ENCODE measurements around the gene ARHGEF28.

The ARHGEF28 gene

DNA sequence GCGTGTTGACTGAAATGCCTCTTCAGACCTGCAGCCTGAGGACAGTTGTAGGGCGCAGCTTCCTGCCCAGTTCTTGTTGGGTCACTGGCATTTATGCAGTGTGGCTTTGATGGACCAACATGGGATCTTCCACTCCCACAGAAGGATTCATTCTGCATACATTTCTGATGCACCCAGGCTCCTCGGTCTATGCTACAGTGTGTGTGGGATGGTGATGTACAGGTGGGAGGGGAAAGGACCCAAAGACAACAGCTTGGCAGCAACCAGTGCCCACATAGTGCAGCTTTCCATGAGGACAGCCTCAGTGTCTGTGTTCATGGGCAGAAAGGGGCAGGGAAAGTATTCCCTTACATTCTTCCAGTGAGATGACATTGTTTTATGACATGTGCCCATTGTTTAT lies 237.9 kb downstream of the ARHGEF28 start:
- Mint-ChIP-seq H3K4me3 (no peak overlapping the region), H3K9me3 (no peaks in the 10 kb centered on the region), H3K27ac (no peak overlapping the region), H3K36me3 (no peaks in the 10 kb centered on the region), H3K4me1 (peaks cover 2% of the 10 kb centered on the region), H3K27me3 (peaks cover 6% of the 10 kb centered on the region)
- ATAC-seq (ENCODE audit: low read depth) (no peak), DNase-seq (ENCODE audit: low spot score in 2 of 2) (no peak)

DNA sequence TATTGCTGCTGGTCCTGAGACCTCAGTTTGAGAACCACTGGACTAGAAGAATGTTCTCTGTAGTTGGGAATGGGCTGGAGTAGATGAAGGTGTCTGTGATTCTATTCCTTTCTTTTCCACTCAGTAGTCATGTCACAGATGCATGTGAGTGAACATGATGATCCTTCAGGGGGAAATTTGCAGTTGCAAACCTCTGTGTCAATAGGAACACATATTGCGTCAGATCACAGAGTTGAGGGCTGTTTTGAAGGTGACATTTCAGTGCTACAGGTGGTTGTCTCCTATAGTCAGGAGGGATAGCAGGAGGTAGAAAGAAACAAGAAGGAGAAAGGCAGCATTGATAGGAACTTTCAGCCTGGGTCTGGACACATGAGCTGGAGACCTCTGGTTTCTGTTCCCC lies 239.3 kb downstream of the ARHGEF28 start:
- H3K9me3 Mint-ChIP-seq: no peaks in the 10 kb centered on the region

DNA sequence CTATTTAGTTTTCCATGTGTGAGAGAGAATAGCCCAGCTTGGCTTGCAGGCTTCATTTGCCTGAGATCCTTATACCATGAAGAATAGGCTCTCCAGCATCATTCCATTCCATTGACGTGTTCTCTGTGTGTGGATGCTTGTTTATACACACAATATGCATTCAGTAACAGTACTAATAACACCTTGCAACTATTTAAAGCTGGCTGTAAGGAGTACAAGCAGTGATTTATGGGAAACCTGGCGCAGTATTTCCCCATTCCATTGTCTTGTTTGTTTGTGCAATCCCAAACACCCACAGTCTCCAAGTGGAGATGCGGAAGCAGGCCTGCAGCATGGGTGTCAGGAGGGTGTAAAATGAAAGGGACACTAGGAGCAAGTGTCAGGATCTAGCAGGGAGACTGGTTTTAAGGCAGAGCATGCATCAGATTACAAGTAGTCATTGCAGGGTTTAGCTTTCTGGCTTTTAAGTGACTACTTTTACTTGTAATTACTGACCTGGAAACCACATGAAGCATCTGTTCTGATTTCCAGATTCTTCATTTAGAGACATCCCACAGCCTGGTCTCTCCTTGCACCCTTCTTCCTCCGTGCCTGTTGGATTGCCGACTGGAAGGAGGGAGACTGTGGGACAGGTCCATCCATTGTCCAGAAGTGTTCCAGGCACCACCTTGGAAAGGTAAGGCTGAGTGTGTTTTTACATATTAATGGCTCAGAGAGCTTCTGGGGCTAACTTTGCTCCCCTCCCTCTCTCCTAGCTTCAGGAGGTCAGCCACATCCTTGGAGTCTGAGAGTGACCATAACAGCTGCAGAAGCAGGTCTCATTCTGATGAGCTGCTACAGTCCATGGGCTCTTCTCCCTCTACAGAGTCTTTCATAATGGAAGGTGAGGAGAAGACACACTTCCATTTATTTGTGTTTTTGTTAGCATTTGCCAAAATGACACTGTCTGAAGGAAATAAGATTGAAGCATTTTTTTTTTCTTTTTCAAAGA lies 241.6 kb downstream of the ARHGEF28 start:
- Mint-ChIP-seq H3K4me3 (no peak overlapping the region), H3K4me1 (no peaks in the 10 kb centered on the region)

More for the DNA sequence above, 239.3 kb downstream of the ARHGEF28 start:
- peaks cover 2% of the 10 kb centered on the region for H3K4me1 Mint-ChIP-seq
- peaks cover 6% of the 10 kb centered on the region for H3K27me3 Mint-ChIP-seq
- DNase-seq (ENCODE audit: low spot score in 2 of 2) (no peak), ATAC-seq (ENCODE audit: low read depth) (no peak)
- no peaks in the 10 kb centered on the region for H3K36me3 Mint-ChIP-seq
- H3K27ac Mint-ChIP-seq: no peak overlapping the region
- H3K4me3 Mint-ChIP-seq: no peak overlapping the region

DNA sequence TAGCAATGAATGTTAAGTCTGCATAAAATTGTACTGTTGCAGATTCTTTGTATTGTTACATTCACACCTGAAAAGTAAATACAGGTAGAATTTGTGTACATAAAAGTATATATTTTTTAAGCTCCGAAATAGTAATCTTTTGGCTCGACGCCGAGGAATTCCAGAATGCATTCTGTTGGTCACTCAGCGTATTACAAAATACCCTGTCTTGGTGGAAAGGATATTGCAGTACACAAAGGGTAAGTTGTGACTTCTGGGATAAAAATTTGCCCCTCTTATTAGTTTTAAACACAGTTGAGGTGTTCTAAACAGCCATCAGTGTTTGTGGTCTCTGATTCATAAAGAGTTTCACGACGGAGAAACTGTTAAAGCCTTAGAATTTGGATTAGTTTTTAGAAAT lies 257.6 kb downstream of the ARHGEF28 start:
- H3K27me3 Mint-ChIP-seq: peaks cover 12% of the 10 kb centered on the region
- ATAC-seq (ENCODE audit: low read depth): no peak
- H3K4me3 Mint-ChIP-seq: no peak overlapping the region
- H3K36me3 Mint-ChIP-seq: no peaks in the 10 kb centered on the region
- H3K4me1 Mint-ChIP-seq: no peaks in the 10 kb centered on the region
- DNase-seq (ENCODE audit: low spot score in 2 of 2): no peak
- H3K9me3 Mint-ChIP-seq: no peaks in the 10 kb centered on the region
- H3K27ac Mint-ChIP-seq: no peak overlapping the region

More for the DNA sequence above, 241.6 kb downstream of the ARHGEF28 start:
- H3K36me3 Mint-ChIP-seq: no peaks in the 10 kb centered on the region
- no peak overlapping the region for H3K27ac Mint-ChIP-seq
- peaks cover 7% of the 10 kb centered on the region for H3K27me3 Mint-ChIP-seq
- ATAC-seq (ENCODE audit: low read depth) (no peak), DNase-seq (ENCODE audit: low spot score in 2 of 2) (no peak)
- H3K9me3 Mint-ChIP-seq: no peaks in the 10 kb centered on the region

DNA sequence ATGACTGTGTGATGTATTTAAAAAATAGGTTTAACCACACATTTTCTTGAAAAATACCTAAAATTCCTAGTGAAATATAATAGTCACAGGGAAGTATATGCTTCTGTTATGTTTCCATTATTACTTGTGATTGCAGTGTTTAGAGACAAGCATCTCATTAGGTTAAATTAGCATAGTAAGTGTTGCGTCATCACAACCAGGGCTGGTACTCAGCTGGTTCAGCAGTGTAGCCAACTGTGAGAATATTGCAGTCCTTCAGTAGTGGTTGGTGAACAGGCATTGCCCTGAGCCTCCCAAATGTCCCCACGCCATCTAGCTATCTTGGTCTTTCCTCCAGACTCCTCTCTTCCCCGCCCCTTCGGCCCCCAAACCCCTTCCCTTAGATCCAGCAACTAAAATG lies 261.7 kb downstream of the ARHGEF28 start:
- Mint-ChIP-seq H3K9me3 (peaks cover 2% of the 10 kb centered on the region), H3K4me1 (no peaks in the 10 kb centered on the region), H3K27me3 (peaks cover 16% of the 10 kb centered on the region), H3K27ac (no peak overlapping the region), H3K36me3 (no peaks in the 10 kb centered on the region), H3K4me3 (no peak overlapping the region)
- no peak for DNase-seq (ENCODE audit: low spot score in 2 of 2)
- ATAC-seq (ENCODE audit: low read depth): no peak

DNA sequence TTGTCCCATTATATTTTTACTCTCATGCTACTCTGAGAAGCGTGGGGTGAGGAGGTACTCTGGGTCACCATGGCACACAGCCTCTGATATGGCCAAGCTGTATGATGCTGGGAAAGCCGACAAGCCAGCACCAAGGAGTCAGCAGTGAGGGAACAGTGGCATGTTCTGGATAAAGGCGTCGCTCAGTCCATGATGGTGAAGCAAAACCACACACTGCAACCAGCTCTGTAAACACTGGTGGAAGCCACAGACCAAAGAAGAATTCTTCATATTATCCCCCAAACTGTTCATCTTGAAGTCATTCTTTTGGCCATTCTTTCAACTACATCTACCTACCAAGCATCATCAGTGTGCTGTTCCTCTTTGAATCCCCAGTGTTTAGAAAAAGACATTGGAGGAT lies 264.6 kb downstream of the ARHGEF28 start:
- H3K4me1 Mint-ChIP-seq: peaks cover 2% of the 10 kb centered on the region
- H3K9me3 Mint-ChIP-seq: peaks cover 2% of the 10 kb centered on the region
- H3K4me3 Mint-ChIP-seq: no peak overlapping the region
- H3K27me3 Mint-ChIP-seq: peaks cover 27% of the 10 kb centered on the region
- DNase-seq (ENCODE audit: low spot score in 2 of 2): no peak
- no peak overlapping the region for H3K27ac Mint-ChIP-seq
- no peak for ATAC-seq (ENCODE audit: low read depth)
- no peaks in the 10 kb centered on the region for H3K36me3 Mint-ChIP-seq

DNA sequence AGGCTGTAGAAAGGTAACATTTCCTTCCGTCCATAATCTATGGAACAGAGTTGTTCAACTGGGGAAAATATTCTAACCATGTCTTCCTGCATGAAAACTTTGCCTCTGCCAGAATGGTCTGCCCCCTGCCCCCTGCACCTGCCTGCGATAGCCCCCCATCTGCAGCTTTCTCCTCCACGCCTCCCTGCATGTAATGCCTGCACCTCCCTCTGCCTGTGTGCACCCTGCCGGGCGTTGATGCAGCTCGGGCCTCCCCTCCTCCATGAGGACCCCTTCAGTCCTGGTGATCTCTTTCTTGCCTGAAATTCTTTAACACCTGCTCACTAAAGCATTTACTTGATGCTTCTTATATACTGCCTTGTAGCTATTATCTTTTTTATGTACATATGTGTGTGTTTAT lies 266.2 kb downstream of the ARHGEF28 start:
- peaks cover 30% of the 10 kb centered on the region for H3K27me3 Mint-ChIP-seq
- H3K36me3 Mint-ChIP-seq: no peaks in the 10 kb centered on the region
- H3K4me1 Mint-ChIP-seq: peaks cover 2% of the 10 kb centered on the region
- no peak overlapping the region for H3K4me3 Mint-ChIP-seq
- peaks cover 2% of the 10 kb centered on the region for H3K9me3 Mint-ChIP-seq
- H3K27ac Mint-ChIP-seq: no peak overlapping the region
- DNase-seq (ENCODE audit: low spot score in 2 of 2) (no peak), ATAC-seq (ENCODE audit: low read depth) (no peak)

DNA sequence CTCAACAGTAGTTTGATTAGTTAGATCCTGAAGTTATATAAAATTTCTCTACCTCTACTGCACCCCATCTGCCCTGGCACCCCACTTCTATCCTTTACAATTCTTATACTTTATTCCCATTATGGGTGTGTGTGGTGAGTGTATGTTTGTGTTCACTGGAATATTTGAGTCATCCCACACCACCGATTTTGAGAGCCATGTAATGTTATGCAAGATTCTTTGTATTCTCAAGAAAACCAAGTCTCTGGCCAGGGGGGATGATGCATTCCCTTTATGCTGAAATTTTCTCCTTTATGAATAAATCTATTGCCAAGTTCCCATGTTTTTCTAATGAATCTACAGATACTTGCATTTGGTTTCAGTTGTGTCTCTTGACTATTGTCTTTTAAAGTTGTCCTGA lies 266.8 kb downstream of the ARHGEF28 start:
- no peak overlapping the region for H3K27ac Mint-ChIP-seq
- H3K36me3 Mint-ChIP-seq: no peaks in the 10 kb centered on the region
- peaks cover 30% of the 10 kb centered on the region for H3K27me3 Mint-ChIP-seq
- no peak overlapping the region for H3K4me3 Mint-ChIP-seq
- ATAC-seq (ENCODE audit: low read depth) (no peak), DNase-seq (ENCODE audit: low spot score in 2 of 2) (no peak)
- peaks cover 2% of the 10 kb centered on the region for H3K9me3 Mint-ChIP-seq
- H3K4me1 Mint-ChIP-seq: peaks cover 2% of the 10 kb centered on the region

DNA sequence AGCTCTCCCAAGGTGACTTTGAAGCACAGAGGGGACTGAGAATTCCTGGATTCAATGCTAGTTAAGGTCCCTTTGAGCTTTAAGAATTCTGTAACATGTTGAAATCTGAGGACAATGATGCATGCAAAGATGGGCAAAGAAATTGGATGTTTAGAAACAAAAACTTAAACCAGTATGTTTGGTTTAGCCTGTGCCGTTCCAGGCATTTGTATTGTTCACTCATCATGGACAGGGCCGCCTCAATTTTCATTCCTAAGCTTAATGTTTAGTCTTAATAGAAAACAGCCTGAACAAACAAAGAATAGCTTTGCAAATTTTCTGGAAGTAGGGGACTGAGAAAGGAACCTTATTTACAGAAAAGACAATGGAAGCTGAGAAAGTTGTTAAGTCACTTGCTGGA lies 267.8 kb downstream of the ARHGEF28 start:
- no peak for DNase-seq (ENCODE audit: low spot score in 2 of 2)

DNA sequence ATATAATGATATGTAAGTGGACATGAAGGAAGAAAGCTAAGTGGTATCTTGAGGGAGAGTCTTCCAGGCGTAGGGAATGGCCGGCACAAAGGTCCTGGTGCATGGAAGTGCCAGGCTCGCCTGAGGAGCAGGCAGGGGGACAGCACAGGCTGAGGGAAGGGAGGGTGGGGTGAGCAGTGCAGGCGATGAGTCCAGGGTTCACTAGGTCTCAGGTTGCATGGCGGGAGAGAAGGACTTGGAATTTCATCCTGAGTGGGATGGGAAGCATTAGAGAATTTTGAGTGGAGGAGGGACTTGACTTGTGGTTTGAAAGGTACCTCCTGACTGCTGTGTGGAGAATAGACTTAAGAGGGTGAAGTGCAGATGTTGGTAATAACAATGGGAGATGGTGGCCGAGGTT lies 268.9 kb downstream of the ARHGEF28 start:
- no peak overlapping the region for H3K27ac Mint-ChIP-seq
- DNase-seq (ENCODE audit: low spot score in 2 of 2) (no peak), ATAC-seq (ENCODE audit: low read depth) (no peak)
- H3K27me3 Mint-ChIP-seq: peaks cover 25% of the 10 kb centered on the region
- peaks cover 2% of the 10 kb centered on the region for H3K4me1 Mint-ChIP-seq
- H3K4me3 Mint-ChIP-seq: no peak overlapping the region
- peaks cover 2% of the 10 kb centered on the region for H3K9me3 Mint-ChIP-seq
- no peaks in the 10 kb centered on the region for H3K36me3 Mint-ChIP-seq

More for the DNA sequence above, 267.8 kb downstream of the ARHGEF28 start:
- H3K27me3 Mint-ChIP-seq: peaks cover 27% of the 10 kb centered on the region
- H3K4me3 Mint-ChIP-seq: no peak overlapping the region
- H3K27ac Mint-ChIP-seq: no peak overlapping the region
- H3K9me3 Mint-ChIP-seq: peaks cover 2% of the 10 kb centered on the region
- ATAC-seq (ENCODE audit: low read depth): no peak
- H3K4me1 Mint-ChIP-seq: peaks cover 2% of the 10 kb centered on the region
- H3K36me3 Mint-ChIP-seq: no peaks in the 10 kb centered on the region

DNA sequence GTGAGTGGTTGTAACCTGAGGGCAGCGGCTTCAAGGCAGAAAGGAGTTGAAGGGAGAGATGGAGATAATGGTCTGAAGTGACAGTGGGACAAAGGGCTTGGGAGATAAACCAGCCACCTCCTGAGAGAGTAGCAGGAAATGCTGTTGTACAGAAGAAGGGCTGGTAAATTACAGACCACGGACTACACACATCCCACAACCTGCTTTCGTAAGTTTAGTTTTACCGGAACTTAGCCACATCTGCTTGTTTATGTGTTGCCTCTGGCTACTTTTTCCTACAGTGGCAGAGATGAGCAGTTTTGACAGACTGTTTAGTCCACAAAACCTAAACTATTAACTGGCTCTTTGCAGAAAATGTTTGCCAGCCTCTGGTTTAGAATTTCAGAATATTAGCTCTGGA lies 269.5 kb downstream of the ARHGEF28 start:
- H3K27ac Mint-ChIP-seq: no peak overlapping the region
- H3K27me3 Mint-ChIP-seq: peaks cover 25% of the 10 kb centered on the region
- H3K4me3 Mint-ChIP-seq: no peak overlapping the region

DNA sequence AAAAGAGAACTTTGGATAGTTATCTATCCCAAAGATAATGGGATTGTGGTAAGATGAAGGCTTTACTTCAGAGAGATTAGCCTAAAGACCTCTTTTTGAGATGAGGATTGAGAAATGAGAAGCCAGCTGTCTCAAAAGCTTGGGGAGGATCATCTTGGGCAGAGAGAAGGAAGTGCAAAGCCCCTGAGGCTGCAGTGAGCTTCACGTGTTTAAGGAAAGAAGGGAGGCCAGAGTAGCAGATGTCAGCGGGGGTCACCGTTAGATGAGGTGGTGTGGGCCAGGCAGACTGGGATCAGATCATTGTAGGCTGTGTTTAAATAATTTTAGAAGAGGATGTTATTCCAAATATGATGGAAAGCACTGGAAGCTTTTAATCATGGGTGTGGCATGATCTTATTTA lies 270.1 kb downstream of the ARHGEF28 start:
- peaks cover 30% of the 10 kb centered on the region for H3K27me3 Mint-ChIP-seq

More for the DNA sequence above, 269.5 kb downstream of the ARHGEF28 start:
- H3K36me3 Mint-ChIP-seq: no peaks in the 10 kb centered on the region
- peaks cover 2% of the 10 kb centered on the region for H3K4me1 Mint-ChIP-seq
- ATAC-seq (ENCODE audit: low read depth) (no peak), DNase-seq (ENCODE audit: low spot score in 2 of 2) (no peak)
- peaks cover 2% of the 10 kb centered on the region for H3K9me3 Mint-ChIP-seq

DNA sequence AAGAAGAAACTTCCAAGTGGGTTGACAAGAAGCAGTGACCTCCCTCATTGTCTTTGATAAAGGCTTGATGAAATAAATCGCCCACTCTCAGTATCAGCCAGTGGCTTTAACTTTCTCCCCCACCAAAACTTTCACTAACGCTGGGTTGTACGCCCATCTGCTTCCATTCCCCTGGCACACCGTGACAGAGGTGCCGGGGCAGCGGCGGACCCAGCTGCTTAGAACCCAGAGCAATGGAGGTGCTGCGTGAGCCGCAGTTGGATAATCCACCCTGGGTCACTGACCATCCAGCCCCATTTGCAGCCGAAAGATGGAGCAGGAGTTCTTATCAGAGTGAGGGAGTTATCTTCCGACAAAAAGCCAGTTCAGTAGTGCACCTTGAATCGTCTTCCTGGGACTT lies 270.7 kb downstream of the ARHGEF28 start:
- peaks cover 2% of the 10 kb centered on the region for H3K4me1 Mint-ChIP-seq
- H3K9me3 Mint-ChIP-seq: peaks cover 2% of the 10 kb centered on the region
- ATAC-seq (ENCODE audit: low read depth) (no peak), DNase-seq (ENCODE audit: low spot score in 2 of 2) (no peak)
- H3K27ac Mint-ChIP-seq: no peak overlapping the region
- H3K4me3 Mint-ChIP-seq: no peak overlapping the region
- H3K27me3 Mint-ChIP-seq: peaks cover 30% of the 10 kb centered on the region
- H3K36me3 Mint-ChIP-seq: no peaks in the 10 kb centered on the region

More for the DNA sequence above, 270.1 kb downstream of the ARHGEF28 start:
- no peak overlapping the region for H3K27ac Mint-ChIP-seq
- H3K4me3 Mint-ChIP-seq: no peak overlapping the region
- peaks cover 2% of the 10 kb centered on the region for H3K9me3 Mint-ChIP-seq
- H3K4me1 Mint-ChIP-seq: peaks cover 2% of the 10 kb centered on the region
- ATAC-seq (ENCODE audit: low read depth) (no peak), DNase-seq (ENCODE audit: low spot score in 2 of 2) (no peak)
- H3K36me3 Mint-ChIP-seq: no peaks in the 10 kb centered on the region

DNA sequence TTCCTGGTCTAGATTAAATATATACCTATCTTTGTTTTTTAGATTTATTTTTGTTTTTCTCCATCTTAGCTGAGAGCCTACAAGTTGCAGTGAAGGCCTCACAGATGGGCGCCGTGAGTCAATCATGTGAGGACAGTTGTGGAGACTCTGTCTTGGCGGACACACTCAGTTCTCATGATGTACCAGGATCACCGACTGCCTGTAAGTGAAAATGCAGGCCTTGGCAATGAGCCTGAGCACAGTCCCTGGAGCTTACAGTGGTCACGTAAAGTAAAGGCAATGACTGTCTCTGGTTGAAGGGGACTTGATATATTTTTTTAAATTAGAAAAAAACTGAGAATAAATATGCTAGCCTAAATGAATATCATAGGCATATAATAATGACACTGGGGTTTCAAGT lies 271.9 kb downstream of the ARHGEF28 start:
- ATAC-seq (ENCODE audit: low read depth) (no peak), DNase-seq (ENCODE audit: low spot score in 2 of 2) (no peak)
- no peaks in the 10 kb centered on the region for H3K9me3 Mint-ChIP-seq
- H3K27ac Mint-ChIP-seq: no peak overlapping the region
- no peaks in the 10 kb centered on the region for H3K36me3 Mint-ChIP-seq
- peaks cover 2% of the 10 kb centered on the region for H3K4me1 Mint-ChIP-seq
- H3K27me3 Mint-ChIP-seq: peaks cover 28% of the 10 kb centered on the region
- no peak overlapping the region for H3K4me3 Mint-ChIP-seq

DNA sequence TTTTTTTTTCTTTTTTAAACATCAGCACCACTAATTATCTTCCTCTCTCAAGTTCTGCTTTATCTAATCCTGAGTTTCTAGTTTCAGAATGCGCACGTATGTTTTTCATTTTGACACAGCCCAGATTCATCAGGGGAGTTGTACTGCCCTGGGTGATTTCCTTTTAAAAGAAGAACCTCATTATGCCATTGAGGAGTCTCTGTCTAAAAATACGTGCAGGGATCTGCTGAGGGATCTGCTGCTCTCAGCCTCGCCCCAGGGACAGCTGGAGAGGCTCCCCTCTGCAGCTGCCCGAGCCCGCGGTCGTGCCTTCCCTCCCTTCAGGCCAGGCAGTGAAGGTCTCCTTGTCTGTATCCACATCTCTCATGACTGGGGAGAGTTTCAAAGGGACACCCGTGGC lies 273.1 kb downstream of the ARHGEF28 start:
- no peak overlapping the region for H3K27ac Mint-ChIP-seq
- no peak overlapping the region for H3K4me3 Mint-ChIP-seq
- H3K36me3 Mint-ChIP-seq: no peaks in the 10 kb centered on the region
- peak; percentile 52 for ATAC-seq (ENCODE audit: low read depth)
- no peaks in the 10 kb centered on the region for H3K9me3 Mint-ChIP-seq
- H3K27me3 Mint-ChIP-seq: peaks cover 26% of the 10 kb centered on the region
- H3K4me1 Mint-ChIP-seq: peaks cover 2% of the 10 kb centered on the region
- DNase-seq (ENCODE audit: low spot score in 2 of 2): no peak

Measured in memory B cell (primary cell).